Activated T-helper 17 cell treated with anti-CD3 and anti-CD28 coated beads, Interleukin-2, amount 50 U/mL, for 72 hours (primary cell): Measurements from ENCODE around the gene PRKN. TPM values are rescaled to one million over a fixed set of nuclear protein-coding genes. Genes with fewer than 3 reads are reported as not detected.

Source experiments
- ATAC-seq: fragments of 150-1000 bp; cut with Tn5 transposase; replicated peaks from 2 replicates; pipeline ENCODE4 v1.10.0; 2021; ENCODE audit warnings: mild to moderate bottlenecking, moderate library complexity
- H3K27ac Mint-ChIP-seq: one replicate; pipeline ENCODE4 v1.8.0; 2022; ENCODE audit warnings: mixed read lengths
- H3K27me3 Mint-ChIP-seq: one replicate; pipeline ENCODE4 v1.8.0; 2022; ENCODE audit warnings: mixed read lengths
- H3K36me3 Mint-ChIP-seq: one replicate; pipeline ENCODE4 v1.8.0; 2022; ENCODE audit warnings: low read depth, mild to moderate bottlenecking, mixed read lengths
- H3K4me1 Mint-ChIP-seq: one replicate; pipeline ENCODE4 v1.8.0; 2022; ENCODE audit warnings: mixed read lengths
- H3K4me3 Mint-ChIP-seq: one replicate; pipeline ENCODE4 v1.8.0; 2022; ENCODE audit warnings: mild to moderate bottlenecking, mixed read lengths
- H3K9me3 Mint-ChIP-seq: one replicate; pipeline ENCODE4 v1.8.0; 2022; ENCODE audit warnings: mixed read lengths
- total RNA-seq, 2 donors: library from RNA; stranded (reverse); gene quantifications; one replicate each; pipeline ENCODE4 v1.2.3, GENCODE V29; 2022

PRKN gene
- total RNA-seq, 2 donors from 2014 or later = 0.84 to 0.87 TPM

DNA sequence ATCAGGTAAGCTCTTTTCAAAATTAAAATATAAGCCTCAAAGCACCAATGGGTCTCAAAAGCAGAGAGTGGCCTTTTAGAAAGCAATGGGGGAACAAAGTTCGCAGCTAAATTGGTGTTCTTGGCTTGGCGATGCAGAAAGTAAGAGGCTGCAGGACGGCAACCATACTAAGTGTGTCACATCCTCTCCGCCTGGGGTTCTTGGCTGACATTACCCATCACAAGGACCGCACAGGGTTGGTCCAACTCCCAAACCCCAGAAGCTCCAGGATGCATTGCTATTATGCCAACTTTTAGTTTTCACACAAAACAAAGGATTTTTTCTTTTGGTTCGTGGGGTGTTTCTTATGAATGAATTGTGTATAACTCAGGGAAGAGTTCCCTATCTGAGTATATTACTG, 124.8 kb downstream of the PRKN start:
- H3K27ac Mint-ChIP-seq = no peak overlapping the region
- no peak overlapping the region for H3K4me3 Mint-ChIP-seq
- ATAC-seq = no peak
- peaks cover 3% of the 10 kb centered on the region for H3K9me3 Mint-ChIP-seq
- no peaks in the 10 kb centered on the region for H3K36me3 Mint-ChIP-seq
- H3K27me3 Mint-ChIP-seq = no peaks in the 10 kb centered on the region
- H3K4me1 Mint-ChIP-seq = no peaks in the 10 kb centered on the region

DNA sequence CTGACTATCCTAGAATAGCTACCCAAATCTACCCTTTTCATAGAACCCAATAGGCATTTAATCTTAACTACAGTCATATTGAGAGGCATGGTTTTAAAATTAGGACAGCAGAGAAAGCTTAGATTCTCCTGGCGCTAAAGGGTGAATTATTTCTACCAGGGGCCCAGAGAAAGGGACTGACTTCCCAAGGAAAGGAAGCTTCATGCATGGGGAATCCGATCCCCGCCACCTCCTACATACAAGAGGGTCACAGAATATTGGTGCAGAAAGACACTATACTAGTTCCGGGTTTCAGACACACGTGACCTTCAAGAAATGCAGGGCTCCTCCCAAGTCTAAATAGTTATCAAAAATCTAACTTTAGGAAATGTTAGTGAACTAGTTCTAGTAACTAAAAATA, 130.9 kb downstream of the PRKN start:
- ATAC-seq = no peak
- Mint-ChIP-seq H3K27ac (no peak overlapping the region), H3K9me3 (no peaks in the 10 kb centered on the region), H3K27me3 (no peaks in the 10 kb centered on the region), H3K4me1 (no peaks in the 10 kb centered on the region), H3K36me3 (no peaks in the 10 kb centered on the region), H3K4me3 (no peak overlapping the region)

DNA sequence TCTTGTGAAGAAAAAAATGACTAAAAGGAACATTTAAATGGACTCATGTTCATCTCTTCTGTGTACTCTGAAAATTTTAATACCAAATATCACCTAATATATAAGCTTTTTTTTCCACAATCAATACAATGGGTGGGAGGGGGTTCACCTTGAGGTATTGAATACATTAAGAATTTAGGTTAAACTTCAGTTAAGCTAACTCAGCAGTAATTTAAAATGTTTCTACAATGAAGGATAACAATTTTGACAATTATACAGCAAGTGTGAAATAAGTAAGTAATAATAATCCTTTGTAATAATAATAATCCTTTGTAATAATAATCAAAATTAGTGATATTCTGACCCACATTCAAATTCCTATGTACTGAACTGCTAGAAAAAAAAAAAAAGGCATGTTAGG, 136.0 kb downstream of the PRKN start:
- Mint-ChIP-seq H3K27me3 (no peaks in the 10 kb centered on the region), H3K9me3 (no peaks in the 10 kb centered on the region), H3K36me3 (no peaks in the 10 kb centered on the region), H3K27ac (no peak overlapping the region), H3K4me3 (no peak overlapping the region), H3K4me1 (no peaks in the 10 kb centered on the region)
- ATAC-seq = no peak

DNA sequence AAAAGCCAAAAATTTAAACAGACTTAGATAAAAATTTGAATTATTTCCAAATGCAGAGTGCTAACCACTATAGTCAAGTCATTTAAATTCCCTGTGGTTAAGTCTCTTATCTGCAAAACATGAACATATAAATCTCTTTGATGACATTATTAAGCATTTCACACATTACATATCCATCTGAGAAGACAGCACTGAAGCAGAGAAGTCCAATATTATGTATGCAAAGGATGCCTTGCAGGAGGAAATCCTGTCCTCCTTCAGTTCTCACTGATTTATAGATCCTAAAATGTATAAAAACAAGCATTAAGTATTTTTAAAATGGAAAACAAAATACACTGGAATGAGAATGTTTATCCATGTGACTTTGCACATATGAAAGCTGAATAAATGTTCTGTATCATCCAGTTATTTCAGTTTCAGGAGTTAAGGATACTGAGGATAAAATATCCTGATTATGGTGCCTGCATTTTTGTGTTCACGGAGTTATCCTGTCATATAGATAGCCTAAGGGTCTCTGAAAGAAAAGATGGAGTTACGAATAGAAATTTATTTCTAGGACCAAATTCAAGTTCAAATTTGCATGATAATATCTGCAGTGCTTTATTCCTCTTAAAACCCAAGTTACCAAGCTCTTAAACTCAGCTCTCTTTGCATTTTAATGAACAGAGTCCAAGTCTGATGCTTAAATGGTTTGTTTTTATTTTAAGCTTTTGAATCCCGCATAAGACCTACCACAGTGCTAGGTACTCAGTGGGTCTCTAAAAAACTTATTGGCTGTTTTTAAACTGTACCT, 145.4 kb downstream of the PRKN start:
- no peaks in the 10 kb centered on the region for H3K4me1 Mint-ChIP-seq
- no peaks in the 10 kb centered on the region for H3K27me3 Mint-ChIP-seq
- H3K9me3 Mint-ChIP-seq = no peaks in the 10 kb centered on the region
- H3K27ac Mint-ChIP-seq = no peak overlapping the region
- no peaks in the 10 kb centered on the region for H3K36me3 Mint-ChIP-seq
- H3K4me3 Mint-ChIP-seq = no peak overlapping the region
- no peak for ATAC-seq

DNA sequence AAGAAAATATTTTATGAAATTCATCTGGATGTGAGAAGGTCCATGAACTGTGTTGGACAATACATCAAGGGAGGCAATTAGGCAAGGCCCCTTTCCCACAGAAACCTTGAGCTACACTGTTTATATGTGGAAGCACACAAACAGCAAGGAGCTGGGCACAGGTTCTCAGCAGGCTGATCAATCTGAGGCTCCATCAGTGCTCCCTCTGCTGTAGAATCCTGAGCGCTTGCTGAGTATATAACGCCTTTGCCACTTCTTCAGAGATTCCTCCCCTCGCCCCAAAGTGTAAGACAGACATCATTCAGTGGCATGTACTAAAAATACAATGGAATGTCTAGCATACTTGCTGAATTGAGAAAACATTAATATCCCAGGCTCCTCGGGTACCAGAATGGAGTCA, 146.9 kb downstream of the PRKN start:
- ATAC-seq = no peak
- H3K27ac Mint-ChIP-seq = no peak overlapping the region
- no peaks in the 10 kb centered on the region for H3K27me3 Mint-ChIP-seq
- no peaks in the 10 kb centered on the region for H3K9me3 Mint-ChIP-seq
- no peaks in the 10 kb centered on the region for H3K4me1 Mint-ChIP-seq
- H3K4me3 Mint-ChIP-seq = no peak overlapping the region
- H3K36me3 Mint-ChIP-seq = no peaks in the 10 kb centered on the region

DNA sequence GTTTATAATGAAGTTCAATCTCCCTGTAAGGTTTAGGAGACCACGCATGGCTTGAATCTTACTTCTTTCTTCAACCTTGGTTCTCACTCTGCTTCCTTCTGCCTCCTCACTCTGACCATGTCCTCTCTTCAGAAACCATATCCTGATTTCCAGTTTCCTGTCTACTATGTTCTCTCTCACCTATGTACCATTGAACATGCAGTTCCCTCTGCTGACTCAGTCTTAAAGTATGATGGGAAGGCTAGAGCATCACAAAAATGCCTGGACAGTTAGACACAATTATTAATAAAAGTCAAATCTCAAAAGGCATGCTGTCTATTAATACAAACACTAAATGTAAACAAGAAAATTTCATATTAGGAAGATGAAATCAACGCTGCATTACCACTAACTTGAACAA, 151.6 kb downstream of the PRKN start:
- Mint-ChIP-seq H3K9me3 (peaks cover 7% of the 10 kb centered on the region), H3K4me3 (no peak overlapping the region), H3K27me3 (no peaks in the 10 kb centered on the region), H3K4me1 (no peaks in the 10 kb centered on the region), H3K36me3 (no peaks in the 10 kb centered on the region), H3K27ac (no peak overlapping the region)
- ATAC-seq = no peak

DNA sequence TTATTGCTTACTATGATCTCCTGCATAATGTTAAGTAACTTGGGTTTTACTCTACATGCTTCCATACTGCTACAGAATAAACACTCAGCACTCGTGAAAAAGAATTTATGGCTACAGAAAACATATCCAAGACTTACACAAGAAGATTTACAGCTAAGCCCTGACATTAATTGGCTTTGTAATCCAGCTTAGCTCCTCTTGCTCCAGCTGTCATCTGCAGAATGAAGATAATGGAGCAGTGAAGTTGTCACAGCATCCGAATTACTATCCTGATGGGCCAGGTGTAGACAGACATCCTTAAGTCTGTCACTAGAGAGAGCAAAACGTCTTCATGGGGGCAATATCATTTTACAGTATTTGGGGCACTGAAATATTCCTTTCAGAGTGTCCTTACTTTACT, 155.3 kb downstream of the PRKN start:
- no peak for ATAC-seq
- Mint-ChIP-seq H3K27me3 (no peaks in the 10 kb centered on the region), H3K27ac (no peak overlapping the region), H3K36me3 (peaks cover 5% of the 10 kb centered on the region), H3K9me3 (peaks cover 16% of the 10 kb centered on the region), H3K4me3 (no peak overlapping the region), H3K4me1 (no peaks in the 10 kb centered on the region)

DNA sequence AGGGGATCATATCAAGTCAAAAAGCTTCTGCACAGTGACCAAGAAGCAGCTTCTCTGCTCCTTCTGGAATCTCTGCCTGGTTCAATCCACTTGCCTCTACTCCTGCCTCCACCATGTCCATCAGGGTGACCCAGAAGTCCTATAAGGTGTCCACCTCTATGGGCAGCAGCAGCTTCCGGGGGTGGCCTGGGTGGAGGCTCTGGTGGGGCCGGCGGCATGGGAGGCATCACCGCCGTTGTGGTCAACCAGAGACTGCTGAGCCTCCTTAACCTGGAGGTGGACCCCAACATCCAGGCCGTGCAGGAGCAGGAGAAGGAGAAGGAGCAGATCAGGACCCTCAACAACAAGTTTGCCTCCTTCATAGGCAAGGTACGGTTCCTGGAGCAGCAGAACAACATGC, 159.3 kb downstream of the PRKN start:
- Mint-ChIP-seq H3K9me3 (peaks cover 24% of the 10 kb centered on the region), H3K4me3 (no peak overlapping the region), H3K27ac (no peak overlapping the region), H3K36me3 (peaks cover 5% of the 10 kb centered on the region), H3K4me1 (no peaks in the 10 kb centered on the region), H3K27me3 (no peaks in the 10 kb centered on the region)
- no peak for ATAC-seq

DNA sequence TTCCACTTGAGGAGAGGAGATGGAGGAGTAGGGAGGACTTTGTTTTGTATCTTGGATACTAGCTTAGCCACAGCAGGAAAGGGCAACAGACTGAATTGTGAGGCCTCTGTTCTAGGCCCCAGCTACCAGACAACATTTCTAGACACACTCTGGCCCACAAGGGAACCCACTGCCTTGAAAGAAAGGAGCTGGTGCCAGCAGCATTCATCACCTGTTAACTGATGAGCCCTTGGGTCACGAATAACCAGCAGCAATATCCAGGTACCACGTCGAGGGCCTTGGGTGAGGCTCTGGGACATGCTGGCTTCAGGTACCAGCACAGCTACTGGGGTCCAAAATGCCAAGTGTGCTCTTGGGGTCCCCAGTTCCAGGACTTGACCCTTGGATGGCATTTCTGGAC, 165.5 kb downstream of the PRKN start:
- H3K27ac Mint-ChIP-seq = no peak overlapping the region
- no peak for ATAC-seq
- H3K27me3 Mint-ChIP-seq = no peaks in the 10 kb centered on the region
- peaks cover 17% of the 10 kb centered on the region for H3K9me3 Mint-ChIP-seq
- no peaks in the 10 kb centered on the region for H3K36me3 Mint-ChIP-seq
- no peaks in the 10 kb centered on the region for H3K4me1 Mint-ChIP-seq
- H3K4me3 Mint-ChIP-seq = no peak overlapping the region

DNA sequence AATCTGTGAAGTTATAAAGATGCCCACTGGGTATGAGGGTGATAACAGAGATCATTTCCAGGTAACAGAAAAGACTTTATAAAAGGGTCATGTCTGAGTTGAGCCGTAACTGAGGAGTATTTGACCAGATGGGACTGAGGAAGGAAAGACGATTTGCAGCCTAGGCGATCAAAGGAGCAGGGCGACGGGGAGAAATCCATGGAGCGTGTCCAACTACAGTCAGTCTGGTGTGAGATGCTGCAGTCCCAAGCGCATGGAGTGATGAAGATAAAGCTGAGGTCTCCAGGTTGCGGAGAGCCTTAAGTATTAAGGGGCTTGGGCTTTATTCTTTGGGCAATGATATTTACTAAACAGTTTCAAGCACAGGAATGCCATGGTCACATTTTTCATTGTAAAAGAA, 166.7 kb downstream of the PRKN start:
- no peak overlapping the region for H3K4me3 Mint-ChIP-seq
- no peak for ATAC-seq
- no peak overlapping the region for H3K27ac Mint-ChIP-seq
- no peaks in the 10 kb centered on the region for H3K4me1 Mint-ChIP-seq
- H3K27me3 Mint-ChIP-seq = no peaks in the 10 kb centered on the region
- no peaks in the 10 kb centered on the region for H3K36me3 Mint-ChIP-seq
- H3K9me3 Mint-ChIP-seq = peaks cover 14% of the 10 kb centered on the region

DNA sequence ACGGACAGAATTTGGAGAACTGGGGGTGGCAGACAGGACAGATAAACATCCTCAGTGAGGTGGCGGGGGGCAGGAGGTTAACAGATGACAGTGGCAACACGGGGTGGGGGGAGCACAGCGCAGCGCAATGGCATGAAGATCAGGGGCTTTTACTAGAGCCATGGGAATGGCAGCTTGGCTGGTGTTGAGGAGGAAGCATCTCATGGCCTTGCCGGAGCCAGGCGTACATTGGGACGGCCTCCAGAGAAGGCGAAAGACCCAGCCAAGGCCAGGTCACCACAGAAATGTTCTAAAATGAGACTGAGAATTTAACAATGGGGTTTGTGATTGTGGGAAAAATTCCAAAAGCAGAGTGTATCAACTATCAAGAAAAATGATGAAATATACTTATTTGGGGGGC, 173.0 kb downstream of the PRKN start:
- no peaks in the 10 kb centered on the region for H3K27me3 Mint-ChIP-seq
- no peaks in the 10 kb centered on the region for H3K4me1 Mint-ChIP-seq
- H3K27ac Mint-ChIP-seq = no peak overlapping the region
- no peak overlapping the region for H3K4me3 Mint-ChIP-seq
- no peaks in the 10 kb centered on the region for H3K36me3 Mint-ChIP-seq
- peaks cover 11% of the 10 kb centered on the region for H3K9me3 Mint-ChIP-seq
- ATAC-seq = no peak

DNA sequence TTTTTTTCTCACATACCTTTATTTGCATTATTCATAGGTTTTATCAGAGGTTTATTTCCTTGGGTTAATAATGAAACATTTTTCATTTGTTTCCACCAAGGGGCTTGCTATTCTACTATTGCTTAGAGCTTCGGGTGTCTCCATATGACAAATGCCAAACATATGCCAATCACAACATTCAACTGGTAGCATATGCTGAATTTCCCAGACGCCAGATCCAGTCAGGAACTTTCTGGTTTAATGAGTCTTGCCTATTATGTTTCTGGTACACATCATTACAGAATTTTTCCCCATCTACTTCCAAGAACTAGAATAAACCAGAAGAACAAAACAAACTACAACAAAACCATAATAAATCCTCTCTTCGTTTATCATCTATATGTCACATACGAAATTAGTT, 180.7 kb downstream of the PRKN start:
- H3K4me1 Mint-ChIP-seq = no peaks in the 10 kb centered on the region
- no peaks in the 10 kb centered on the region for H3K36me3 Mint-ChIP-seq
- H3K9me3 Mint-ChIP-seq = peaks cover under 1% of the 10 kb centered on the region
- no peaks in the 10 kb centered on the region for H3K27me3 Mint-ChIP-seq
- no peak overlapping the region for H3K4me3 Mint-ChIP-seq
- H3K27ac Mint-ChIP-seq = no peak overlapping the region
- ATAC-seq = no peak

DNA sequence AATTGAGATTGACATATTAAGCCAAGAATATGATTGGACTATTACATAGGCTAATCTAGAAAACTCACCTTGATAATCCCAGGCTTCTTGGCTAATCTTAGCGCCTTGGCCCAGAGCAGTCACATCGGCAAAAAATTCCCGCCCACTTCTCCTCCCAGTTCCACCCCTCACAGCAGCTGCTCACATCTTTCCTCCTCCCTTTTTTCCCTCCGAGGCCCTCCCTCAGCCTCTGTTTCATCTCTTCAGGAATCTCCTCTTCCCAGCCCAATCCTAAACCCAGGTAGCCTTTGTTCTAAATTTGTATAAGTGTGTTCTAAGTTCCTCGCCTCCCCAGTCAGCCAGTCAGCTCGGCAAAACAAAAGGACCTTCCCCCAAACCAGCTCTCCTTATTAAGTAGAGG, 184.3 kb downstream of the PRKN start:
- H3K9me3 Mint-ChIP-seq = no peaks in the 10 kb centered on the region
- no peaks in the 10 kb centered on the region for H3K36me3 Mint-ChIP-seq
- no peak for ATAC-seq
- no peak overlapping the region for H3K27ac Mint-ChIP-seq
- no peak overlapping the region for H3K4me3 Mint-ChIP-seq
- no peaks in the 10 kb centered on the region for H3K27me3 Mint-ChIP-seq
- H3K4me1 Mint-ChIP-seq = no peaks in the 10 kb centered on the region

DNA sequence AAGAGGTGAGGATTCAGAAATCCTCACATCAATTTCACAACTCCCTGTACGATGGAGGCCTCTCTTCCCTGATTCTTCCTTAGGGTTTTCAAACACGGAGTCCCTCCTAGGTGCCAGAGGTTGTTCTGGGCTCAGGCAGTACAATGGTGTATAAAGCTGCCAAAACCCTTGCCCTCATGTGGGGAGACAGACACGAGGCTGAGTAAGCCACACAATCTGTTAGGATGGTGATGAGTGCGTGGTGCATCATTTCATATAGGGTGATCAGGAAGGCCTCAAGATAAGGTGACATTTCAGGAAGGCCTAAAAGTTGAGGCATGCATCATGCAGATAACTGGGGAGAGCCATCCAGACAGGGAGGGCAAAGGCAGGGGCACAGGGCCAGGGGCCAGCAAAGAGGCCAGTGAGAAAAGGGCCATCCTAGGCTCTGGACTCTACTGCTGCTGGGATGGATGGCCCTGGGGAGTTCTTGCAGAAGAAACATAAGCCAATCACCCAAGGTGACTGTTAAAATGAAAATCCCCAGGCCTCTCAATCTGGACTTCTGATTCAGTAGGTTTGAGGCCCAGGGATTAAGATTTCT, 186.5 kb downstream of the PRKN start:
- H3K36me3 Mint-ChIP-seq = no peaks in the 10 kb centered on the region
- H3K27me3 Mint-ChIP-seq = no peaks in the 10 kb centered on the region
- ATAC-seq = no peak
- H3K27ac Mint-ChIP-seq = no peak overlapping the region
- H3K4me1 Mint-ChIP-seq = no peaks in the 10 kb centered on the region
- H3K9me3 Mint-ChIP-seq = no peaks in the 10 kb centered on the region
- H3K4me3 Mint-ChIP-seq = no peak overlapping the region

DNA sequence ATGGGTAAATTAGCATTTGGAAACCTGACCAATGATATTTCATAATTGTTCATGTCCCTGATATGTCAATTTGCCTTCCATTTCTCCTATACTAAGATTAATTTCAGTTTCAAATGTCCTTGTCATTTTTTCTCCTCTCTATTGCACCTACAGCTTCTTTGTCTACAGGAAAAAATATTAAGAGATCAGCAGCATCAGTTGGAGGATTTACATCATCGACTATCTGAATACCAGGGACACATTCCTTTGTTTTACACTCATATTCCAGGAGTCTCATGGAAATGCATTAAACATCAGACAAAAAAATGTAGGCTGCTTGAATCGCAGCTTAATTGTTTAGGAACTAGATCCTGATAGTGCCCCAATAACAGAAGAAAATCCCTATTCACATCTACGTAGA, 188.2 kb downstream of the PRKN start:
- Mint-ChIP-seq H3K27ac (no peak overlapping the region), H3K36me3 (no peaks in the 10 kb centered on the region), H3K27me3 (no peaks in the 10 kb centered on the region), H3K4me1 (no peaks in the 10 kb centered on the region), H3K4me3 (no peak overlapping the region), H3K9me3 (no peaks in the 10 kb centered on the region)
- ATAC-seq = no peak
